Prostate gland (tissue), 2 donors: Measurements from ENCODE around the gene SMAD1. TPM values are rescaled to one million over a fixed set of nuclear protein-coding genes. Genes with fewer than 3 reads are reported as not detected.

Experiments used
- DNase-seq: peaks from one replicate; pipeline ENCODE4 v3.0.0-alpha.2; 2019; ENCODE audit warnings: low spot score
- H3K27ac ChIP-seq, 2 donors: fragments of 200-600 bp; sonication (generic); 2 replicates each; pipeline ENCODE4 v1.5.1; 2017 to 2019
- H3K27me3 ChIP-seq: fragments of 200-600 bp; sonication (generic); replicated peaks from 2 replicates; pipeline ENCODE4 v1.5.1; 2019; ENCODE audit not compliant: insufficient read depth
- H3K36me3 ChIP-seq, 2 donors: fragments of 200-600 bp; sonication (generic); 1 replicate in 1 of 2; 2 replicates in 1 of 2; pipeline versions ENCODE4 v1.5.1 to v1.8.1; 2017 to 2019
- H3K4me1 ChIP-seq: fragments of 200-600 bp; sonication (generic); replicated peaks from 2 replicates; pipeline ENCODE4 v1.5.1; 2019
- H3K4me3 ChIP-seq, 2 donors: fragments of 200-600 bp; sonication (generic); 2 replicates each; pipeline ENCODE4 v1.5.1; 2017 to 2019
- H3K9me3 ChIP-seq: fragments of 200-600 bp; sonication (generic); 2 replicates; pipeline ENCODE4 v1.5.1; 2017
- CTCF ChIP-seq, 4 experiments: fragments of 200-600 bp in 2 of 4; fragments of 450-650 bp in 2 of 4; sonication (generic) in 2 of 4; IDR thresholded peaks; 1 replicate in 3 of 4; 2 replicates in 1 of 4; pipeline ENCODE4 v1.5.1; 2016 to 2019; ENCODE audit warnings: antibody characterized with exemption in 4 of 4, mild to moderate bottlenecking in 2 of 4, moderate library complexity in 2 of 4
- POLR2A ChIP-seq: fragments of 450-650 bp; IDR thresholded peaks from one replicate; pipeline ENCODE4 v1.6.1; 2016; ENCODE audit warnings: antibody characterized with exemption, mild to moderate bottlenecking
- POLR2AphosphoS5 ChIP-seq: sonication (generic); formaldehyde crosslinking; IDR thresholded peaks from one replicate; pipeline ENCODE4 v1.6.1; 2017; ENCODE audit warnings: antibody characterized with exemption
- WGBS: methylation state at CpG from one replicate; pipeline ENCODE4 v1.1.5; 2018; 5-methylcytosine and 5-hydroxymethylcytosine counted together
- intact Hi-C: fragments of 100-400 bp; cut with DNase I; formaldehyde crosslinking; loops from one replicate; pipeline ENCODE4 v1.14.2; 2022
- total RNA-seq, 2 donors: library from RNA; depleted of rRNA; stranded (reverse); fragments of >200 nt; gene quantifications; one replicate each; pipeline ENCODE4 v1.1.0, GENCODE V29; 2016

Gene SMAD1
- total RNA-seq, 2 donors from 2014 or later, result 21.5 to 34.3 TPM

GRCh38 chr4:145589916-145590702, 108.5 kb downstream of the SMAD1 start:
- H3K27me3 ChIP-seq, result no peaks in the 10 kb centered on the region
- no peaks in the 10 kb centered on the region for H3K4me1 ChIP-seq
- H3K36me3 ChIP-seq, result no peaks in the 10 kb centered on the region
- TF ChIP-seq POLR2A (no peak), POLR2AphosphoS5 (no peak), CTCF (IDR thresholded peaks at IDR 0.05) (no peak)
- no peak for DNase-seq
- H3K9me3 ChIP-seq, result no peaks in the 10 kb centered on the region
- no peak overlapping the region for H3K4me3 ChIP-seq
- H3K27ac ChIP-seq, result no peak overlapping the region
- WGBS, result 69% methylated on average over 3 of the region's 3 CpGs
- intact Hi-C loops, result no loop called here

DNA sequence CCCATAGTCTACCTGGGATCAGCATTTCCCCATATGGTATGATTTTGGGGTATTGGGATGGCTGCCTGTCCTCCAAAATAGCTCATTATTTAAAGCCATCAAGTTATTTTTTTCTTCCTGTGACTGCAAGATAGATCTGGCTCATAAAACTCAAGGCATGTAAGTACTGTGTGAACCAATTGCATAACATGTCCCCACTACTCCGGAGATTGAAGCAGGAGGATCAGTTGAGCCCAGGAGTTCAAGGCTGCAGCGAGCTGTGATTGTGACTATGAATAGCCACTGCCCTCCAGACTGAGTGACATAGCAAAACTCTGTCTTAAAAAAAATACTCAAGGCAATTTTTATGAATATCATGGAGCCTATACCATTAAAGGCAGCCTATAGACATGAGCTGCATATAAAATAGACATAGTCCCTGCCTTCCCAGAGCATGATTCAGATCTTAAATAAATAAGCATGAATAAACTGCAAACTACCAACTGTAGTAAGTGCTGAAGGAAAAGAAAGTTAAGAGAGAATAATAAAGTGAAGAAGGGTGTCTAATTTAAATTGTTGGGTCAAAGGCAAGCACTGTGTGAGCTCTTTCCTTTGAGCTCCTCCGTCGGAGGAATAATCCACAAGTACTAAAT, 120.6 kb downstream of the SMAD1 start:
- 72% methylated on average over 4 of the region's 4 CpGs for WGBS
- H3K36me3 ChIP-seq, result no peaks in the 10 kb centered on the region
- H3K4me1 ChIP-seq, result no peaks in the 10 kb centered on the region
- H3K4me3 ChIP-seq, result no peak overlapping the region
- H3K9me3 ChIP-seq, result no peaks in the 10 kb centered on the region
- DNase-seq, result no peak
- TF ChIP-seq POLR2AphosphoS5 (no peak), CTCF (IDR thresholded peaks at IDR 0.05) (no peak), POLR2A (no peak)
- no peaks in the 10 kb centered on the region for H3K27me3 ChIP-seq
- H3K27ac ChIP-seq, result no peak overlapping the region
- intact Hi-C loops, result no loop called here

DNA sequence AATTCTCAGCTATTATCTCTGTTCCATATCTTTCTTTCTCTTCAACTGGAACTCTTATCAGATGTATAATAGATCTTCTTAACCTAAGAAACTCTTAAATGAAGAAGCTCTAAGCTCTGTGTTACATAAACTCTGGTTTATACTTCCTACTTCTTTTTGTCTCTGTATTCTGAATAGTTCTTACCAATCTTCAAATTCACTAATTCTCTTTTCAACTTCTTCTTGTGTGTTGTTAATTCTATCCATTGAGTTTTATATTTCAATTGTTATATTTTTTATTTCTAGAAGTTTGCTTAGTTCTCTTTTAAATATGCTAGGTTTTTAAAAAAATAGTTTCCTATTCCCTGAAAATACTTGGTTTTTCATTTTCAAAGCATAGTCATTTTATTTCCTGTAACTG, 124.3 kb downstream of the SMAD1 start:
- intact Hi-C loops, result loop anchor here (5.0 kb wide), 1 partner anchor 369 kb away; no protein-coding TSS in a partner anchor
- no peak overlapping the region for H3K4me3 ChIP-seq
- H3K27me3 ChIP-seq, result no peaks in the 10 kb centered on the region
- H3K36me3 ChIP-seq, result no peaks in the 10 kb centered on the region
- H3K27ac ChIP-seq, result no peak overlapping the region
- no peak for DNase-seq
- H3K4me1 ChIP-seq, result no peaks in the 10 kb centered on the region
- H3K9me3 ChIP-seq, result no peaks in the 10 kb centered on the region
- TF ChIP-seq CTCF (IDR thresholded peaks at IDR 0.05) (no peak), POLR2A (no peak), POLR2AphosphoS5 (no peak)

Other genes with a start within 250 kb of the SMAD1 start
- 1 to 10 TPM; 3.6 TPM for gene MMAA, start 137.5 kb downstream of the SMAD1 start, total RNA-seq
- not detected for gene C4orf51, start 198.3 kb downstream of the SMAD1 start, total RNA-seq